AG09319 (cell line): ENCODE data around the gene CHN1.

Experiments
- DNase-seq: peaks from one replicate; pipeline ENCODE4 v3.0.0-alpha.2; 2010; ENCODE audit warnings: low read depth; ENCODE audit errors: extremely low read depth
- TF ChIP-seq, protein P1 (sequence below): IDR thresholded peaks from 2 replicates; pipeline ENCODE4 v1.5.1; 2011; ENCODE audit warnings: low read depth, mild to moderate bottlenecking, inconsistent platforms, low read length, moderate library complexity

CHN1 gene

DNA sequence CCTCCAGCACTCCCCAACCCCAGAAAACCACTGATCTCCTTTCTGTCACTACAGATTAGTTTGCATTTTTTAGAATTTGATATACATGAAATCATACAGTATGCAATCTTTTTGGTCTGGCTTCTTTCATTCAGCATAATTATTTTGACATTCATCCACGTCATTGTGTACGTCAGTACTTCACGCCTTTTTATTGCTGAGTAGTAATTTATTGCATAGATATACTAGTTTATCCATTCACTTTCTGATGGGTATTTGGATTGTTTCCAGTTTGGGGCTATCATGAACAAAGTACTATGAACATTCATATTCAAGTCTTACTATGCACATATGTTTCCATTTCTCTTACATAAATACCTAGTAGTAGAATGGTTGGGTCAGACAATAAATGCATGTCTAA lies 20.1 kb upstream of the CHN1 start:
- no peak for DNase-seq
- TF ChIP-seq, protein P1, sequence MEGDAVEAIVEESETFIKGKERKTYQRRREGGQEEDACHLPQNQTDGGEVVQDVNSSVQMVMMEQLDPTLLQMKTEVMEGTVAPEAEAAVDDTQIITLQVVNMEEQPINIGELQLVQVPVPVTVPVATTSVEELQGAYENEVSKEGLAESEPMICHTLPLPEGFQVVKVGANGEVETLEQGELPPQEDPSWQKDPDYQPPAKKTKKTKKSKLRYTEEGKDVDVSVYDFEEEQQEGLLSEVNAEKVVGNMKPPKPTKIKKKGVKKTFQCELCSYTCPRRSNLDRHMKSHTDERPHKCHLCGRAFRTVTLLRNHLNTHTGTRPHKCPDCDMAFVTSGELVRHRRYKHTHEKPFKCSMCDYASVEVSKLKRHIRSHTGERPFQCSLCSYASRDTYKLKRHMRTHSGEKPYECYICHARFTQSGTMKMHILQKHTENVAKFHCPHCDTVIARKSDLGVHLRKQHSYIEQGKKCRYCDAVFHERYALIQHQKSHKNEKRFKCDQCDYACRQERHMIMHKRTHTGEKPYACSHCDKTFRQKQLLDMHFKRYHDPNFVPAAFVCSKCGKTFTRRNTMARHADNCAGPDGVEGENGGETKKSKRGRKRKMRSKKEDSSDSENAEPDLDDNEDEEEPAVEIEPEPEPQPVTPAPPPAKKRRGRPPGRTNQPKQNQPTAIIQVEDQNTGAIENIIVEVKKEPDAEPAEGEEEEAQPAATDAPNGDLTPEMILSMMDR: no peak

DNA sequence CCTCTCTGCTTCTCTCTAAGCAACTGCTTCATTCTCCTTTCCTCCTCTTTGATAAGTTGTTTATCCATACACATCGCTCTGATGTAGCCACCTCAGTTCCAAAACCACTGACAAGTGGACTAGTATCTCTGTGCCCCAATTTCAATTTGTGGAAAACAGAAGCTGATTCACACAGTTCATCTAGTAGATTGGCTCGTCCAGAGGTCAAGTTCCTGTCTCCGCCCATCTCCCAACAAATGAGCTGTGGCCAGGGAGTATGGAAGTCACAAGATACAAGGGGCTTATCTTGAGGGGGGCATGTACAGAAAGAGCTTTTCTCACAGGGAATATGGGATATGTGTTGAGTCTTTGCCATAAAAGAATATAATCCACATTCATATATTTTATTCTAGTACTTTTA lies 17.7 kb upstream of the CHN1 start:
- TF ChIP-seq, protein P1: no peak

DNA sequence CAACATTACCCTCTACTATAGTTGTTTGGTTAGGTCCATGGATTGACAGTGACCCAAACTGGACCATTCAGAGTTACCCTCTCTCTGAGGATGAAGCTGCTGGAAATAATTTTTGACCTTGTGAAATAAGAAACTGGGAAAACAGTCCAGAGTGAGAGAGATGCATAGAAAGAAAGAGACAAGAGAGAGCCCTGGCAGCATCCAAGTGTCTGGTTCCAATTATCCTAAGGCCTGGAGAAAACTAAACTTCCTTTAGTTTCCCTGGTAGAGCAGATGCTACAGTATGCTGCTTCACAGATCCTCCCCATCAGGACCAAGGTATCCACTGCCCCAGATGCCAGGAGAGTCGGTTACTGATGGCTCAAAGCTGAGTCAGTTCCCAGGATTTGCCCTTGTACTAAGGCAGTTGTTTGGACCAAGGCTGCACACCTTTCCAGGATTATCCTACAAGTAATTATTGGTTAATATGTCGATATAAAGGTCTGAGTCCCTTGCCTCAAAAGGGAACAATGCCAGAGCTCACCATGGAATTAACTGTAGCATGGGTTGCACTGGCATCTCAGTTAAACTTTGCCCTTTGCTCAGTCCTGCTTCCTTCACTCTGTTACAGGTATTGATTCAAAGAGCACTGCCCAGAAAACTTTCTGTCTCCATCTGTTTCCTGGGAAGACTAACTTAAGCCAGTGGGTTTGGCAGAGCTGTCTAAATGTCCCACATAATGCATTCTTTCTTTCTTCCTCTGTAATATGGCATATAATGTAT lies 14.6 kb upstream of the CHN1 start:
- DNase-seq: no peak
- TF ChIP-seq, protein P1: no peak

More for the DNA sequence above, 17.7 kb upstream of the CHN1 start:
- no peak for DNase-seq

DNA sequence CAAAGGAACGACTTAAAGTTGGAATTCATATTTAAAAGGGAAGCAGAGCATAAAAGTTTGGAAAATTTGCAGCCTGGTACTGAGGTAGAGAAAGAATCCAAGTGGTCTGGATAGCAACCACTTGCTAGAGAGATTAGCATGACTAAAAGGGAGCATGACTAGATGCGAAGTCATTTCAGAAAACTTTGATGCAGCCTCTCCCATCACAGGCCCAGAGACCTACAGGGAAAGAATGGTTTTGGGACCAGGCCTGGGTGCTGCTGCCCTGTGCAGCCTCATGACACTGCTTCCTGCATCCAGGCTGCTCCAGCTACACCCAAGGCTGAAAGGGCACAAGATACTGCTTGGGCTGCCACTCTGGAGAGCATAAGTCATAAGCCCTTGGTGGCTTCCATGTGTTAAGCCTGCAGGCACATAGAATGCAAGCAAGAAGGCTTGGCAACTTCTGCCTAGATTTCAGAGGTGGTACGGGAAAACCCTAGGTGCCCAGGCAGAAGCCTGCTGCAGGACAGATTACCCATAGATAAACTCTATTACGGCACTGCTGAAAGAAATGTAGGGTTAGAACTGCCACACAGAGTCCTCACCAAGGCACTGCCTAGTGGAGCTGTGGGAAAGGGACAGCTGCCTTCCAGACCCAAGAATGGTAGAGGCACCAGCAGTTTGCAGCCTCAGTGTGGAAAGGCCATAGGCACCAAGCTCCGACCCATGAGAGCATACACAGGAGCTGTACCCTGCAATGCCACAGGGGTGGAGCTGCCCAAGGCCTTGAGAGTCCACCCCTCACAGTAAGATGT lies 12.6 kb upstream of the CHN1 start:
- no peak for DNase-seq
- TF ChIP-seq, protein P1: no peak

DNA sequence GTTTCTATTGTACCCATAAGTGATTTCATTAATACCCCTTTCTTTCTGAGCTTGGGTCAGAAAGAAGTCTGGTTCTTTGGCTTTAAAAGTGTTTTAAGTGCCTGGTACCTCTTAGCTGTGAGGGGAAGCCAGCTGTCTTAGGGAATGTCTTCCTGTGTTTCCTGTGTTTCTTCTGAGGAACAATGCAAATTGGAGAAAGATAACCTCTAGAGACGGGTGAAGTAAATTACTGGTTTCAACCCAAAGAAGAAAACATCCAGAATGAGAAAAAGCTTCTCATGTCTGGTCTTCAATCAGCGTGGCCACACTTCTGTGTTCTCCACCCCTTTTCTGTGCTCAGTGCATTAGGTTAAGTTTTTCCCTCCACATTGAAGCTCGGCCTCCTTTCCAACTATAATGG lies 10.2 kb upstream of the CHN1 start:
- TF ChIP-seq, protein P1: no peak

DNA sequence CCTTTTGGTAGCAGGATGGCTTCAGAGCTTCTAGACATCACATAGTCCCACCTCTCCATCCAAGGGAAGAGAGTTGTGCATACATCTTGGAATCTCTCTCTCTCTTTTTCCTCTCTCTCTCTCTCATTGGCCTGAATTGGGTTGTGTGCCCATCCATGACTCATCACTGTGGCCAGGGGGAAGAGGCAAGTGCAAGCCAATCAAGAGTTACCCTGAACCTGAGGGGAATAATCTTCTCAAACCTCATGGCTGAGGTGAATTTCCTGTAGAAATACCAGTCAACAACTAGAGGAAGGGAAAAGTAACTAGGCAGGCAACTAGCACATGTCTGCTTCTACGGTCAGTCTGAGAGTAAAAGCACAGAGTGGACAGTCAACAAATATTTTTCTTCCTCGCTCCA lies 7.3 kb upstream of the CHN1 start:
- TF ChIP-seq, protein P1: no peak
- no peak for DNase-seq

More for the DNA sequence above, 10.2 kb upstream of the CHN1 start:
- no peak for DNase-seq

DNA sequence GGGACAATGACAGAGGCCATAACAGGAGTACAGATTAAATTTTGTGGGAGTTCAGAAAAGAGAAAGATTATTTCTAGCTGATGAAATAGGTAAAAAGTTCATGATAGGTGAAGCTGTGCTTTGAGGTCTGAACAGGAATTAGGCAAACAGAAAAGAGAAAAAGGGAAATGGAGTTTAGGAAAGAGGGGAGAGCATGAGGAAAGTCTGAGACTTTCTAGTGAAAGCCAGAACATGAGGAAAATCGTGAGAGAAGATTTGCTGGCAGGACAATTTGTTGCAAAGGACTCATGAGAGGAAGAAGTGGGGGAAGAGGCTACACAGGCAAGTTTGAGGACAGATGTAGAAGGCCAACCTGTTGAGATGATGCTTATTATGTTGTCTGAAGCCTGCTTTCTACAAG lies 6.3 kb upstream of the CHN1 start:
- DNase-seq: no peak
- TF ChIP-seq, protein P1: no peak
